Measurements from ENCODE around the gene COL28A1. TPM values are rescaled to one million over a fixed set of nuclear protein-coding genes. Genes with fewer than 3 reads are reported as not detected.

Gene COL28A1
- total RNA-seq, 4 donors from 2014 or later: 15.1 to 23.7 (median 18.3) TPM

DNA sequence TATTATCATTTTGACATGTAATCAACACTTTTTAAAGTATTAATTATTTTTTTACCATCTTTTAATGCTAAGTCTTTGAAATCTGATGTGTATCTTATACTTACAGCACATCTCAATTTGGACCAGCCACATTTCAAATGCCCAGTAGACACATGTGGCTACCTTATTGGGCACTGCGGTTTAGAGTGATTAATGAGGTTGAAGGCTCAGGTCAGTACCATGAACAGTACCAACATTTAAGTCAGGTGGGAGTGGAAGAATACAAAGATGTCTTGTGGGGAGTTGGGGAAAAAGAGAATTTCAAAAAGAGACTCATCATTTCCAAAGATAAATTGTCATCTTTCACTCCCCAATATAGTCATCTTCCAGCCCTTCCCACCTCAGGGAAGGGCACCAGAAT lies 40.5 kb downstream of the COL28A1 start:
- Histone ChIP-seq H3K4me1 (no peaks in the 10 kb centered on the region), H3K27ac (replicated peaks in 1 of 4) (no peak overlapping the region), H3K36me3 (no peaks in the 10 kb centered on the region), H3K9me3 (no peaks in the 10 kb centered on the region), H3K27me3 (no peaks in the 10 kb centered on the region), H3K4me3 (no peak overlapping the region)
- no peak for TF ChIP-seq POLR2A (IDR thresholded peaks at IDR 0.05; ENCODE audit: low read depth)
- no peak for TF ChIP-seq EP300 (IDR thresholded peaks at IDR 0.05)
- no peak for TF ChIP-seq CTCF (IDR thresholded peaks at IDR 0.05)
- TF ChIP-seq POLR2AphosphoS5 (IDR thresholded peaks at IDR 0.05): no peak
- WGBS: 0% methylated on average over 1 of the region's 1 CpG
- no peak for DNase-seq (ENCODE audit: extremely low spot score)
- intact Hi-C loops (cut with DNase I): no loop called here

DNA sequence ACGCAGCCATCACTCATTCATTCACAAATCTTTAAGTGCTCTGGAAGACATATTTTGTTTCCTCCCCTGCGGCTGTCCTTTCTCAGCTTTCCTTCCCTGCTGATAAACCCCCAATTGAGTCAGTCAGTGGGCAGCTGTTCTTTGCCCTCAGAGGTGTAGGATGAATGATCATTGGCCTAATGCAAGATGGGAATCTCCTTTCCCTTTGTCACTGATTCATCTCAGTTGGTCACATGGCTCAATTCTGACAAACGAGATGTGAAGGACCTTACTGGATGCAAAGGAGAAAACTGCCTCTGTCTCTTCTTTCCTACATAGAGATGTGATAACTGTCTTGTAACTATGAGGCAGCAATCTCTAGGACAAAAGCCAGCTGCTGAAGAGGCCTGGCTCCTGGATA lies 44.6 kb downstream of the COL28A1 start:
- peaks cover 0 to 17% (median 12%) of the 10 kb centered on the region in 4 donors for H3K9me3 ChIP-seq
- 75% methylated on average over 3 of the region's 3 CpGs for WGBS
- TF ChIP-seq POLR2AphosphoS5 (IDR thresholded peaks at IDR 0.05) (no peak), CTCF (IDR thresholded peaks at IDR 0.05) (no peak), EP300 (IDR thresholded peaks at IDR 0.05) (no peak), POLR2A (IDR thresholded peaks at IDR 0.05; ENCODE audit: low read depth) (no peak)

GRCh38 chr7:7490003-7490402 lies 45.7 kb downstream of the COL28A1 start:
- Histone ChIP-seq H3K27ac (replicated peaks in 1 of 4) (no peak overlapping the region), H3K4me3 (no peak overlapping the region), H3K9me3 (peaks cover 0 to 17% (median 12%) of the 10 kb centered on the region in 4 donors), H3K4me1 (no peaks in the 10 kb centered on the region), H3K36me3 (peaks cover 0 to 20% (median 3%) of the 10 kb centered on the region in 4 donors), H3K27me3 (no peaks in the 10 kb centered on the region)
- TF ChIP-seq POLR2AphosphoS5 (IDR thresholded peaks at IDR 0.05) (no peak), EP300 (IDR thresholded peaks at IDR 0.05) (no peak), CTCF (IDR thresholded peaks at IDR 0.05) (no peak), POLR2A (IDR thresholded peaks at IDR 0.05; ENCODE audit: low read depth) (no peak)
- 61% methylated on average over 2 of the region's 2 CpGs for WGBS
- no peak for DNase-seq (ENCODE audit: extremely low spot score)
- intact Hi-C loops (cut with DNase I): no loop called here

More for the DNA sequence above, 44.6 kb downstream of the COL28A1 start:
- Histone ChIP-seq H3K4me1 (no peaks in the 10 kb centered on the region), H3K27ac (replicated peaks in 1 of 4) (no peak overlapping the region), H3K36me3 (peaks cover 0 to 20% (median 3%) of the 10 kb centered on the region in 4 donors), H3K27me3 (no peaks in the 10 kb centered on the region), H3K4me3 (no peak overlapping the region)
- no peak for DNase-seq (ENCODE audit: extremely low spot score)
- intact Hi-C loops (cut with DNase I): no loop called here

- Histone ChIP-seq H3K4me3 (no peak overlapping the region), H3K4me1 (no peaks in the 10 kb centered on the region), H3K36me3 (peaks cover 0 to 20% (median 3%) of the 10 kb centered on the region in 4 donors), H3K27me3 (no peaks in the 10 kb centered on the region), H3K9me3 (peaks cover 0 to 17% (median 13%) of the 10 kb centered on the region in 4 donors), H3K27ac (replicated peaks in 1 of 4) (no peak overlapping the region)
- intact Hi-C loops (cut with DNase I): no loop called here
- WGBS: 81% methylated on average over 2 of the region's 2 CpGs
- DNase-seq (ENCODE audit: extremely low spot score): no peak
- no peak for TF ChIP-seq EP300 (IDR thresholded peaks at IDR 0.05)
- TF ChIP-seq POLR2AphosphoS5 (IDR thresholded peaks at IDR 0.05): no peak
- no peak for TF ChIP-seq POLR2A (IDR thresholded peaks at IDR 0.05; ENCODE audit: low read depth)
- TF ChIP-seq CTCF (IDR thresholded peaks at IDR 0.05): no peak
These were observed 46.1 kb downstream of the COL28A1 start for GRCh38 chr7:7489546-7489945.

DNA sequence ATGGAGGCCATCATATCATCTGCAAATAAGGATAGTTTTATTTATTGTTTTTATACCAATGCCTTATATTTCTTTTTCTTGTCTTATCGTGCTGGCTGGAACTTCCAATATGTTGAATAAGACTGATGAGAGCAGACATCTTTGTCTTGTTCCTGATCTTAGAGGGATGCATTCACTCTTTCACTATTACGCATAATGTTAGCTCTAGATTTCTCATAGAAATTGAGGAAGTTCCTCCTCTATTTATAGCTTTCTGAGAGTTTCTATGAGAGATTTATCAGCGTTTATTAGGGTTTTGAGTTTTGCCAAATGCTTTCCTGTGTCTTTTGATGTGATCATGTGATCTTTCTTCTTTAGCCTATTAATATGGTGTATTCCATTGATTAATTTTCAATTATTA lies 49.3 kb downstream of the COL28A1 start:
- peaks cover 0 to 17% (median 16%) of the 10 kb centered on the region in 4 donors for H3K9me3 ChIP-seq
- peaks cover 0 to 20% (median 3%) of the 10 kb centered on the region in 4 donors for H3K36me3 ChIP-seq
- no peaks in the 10 kb centered on the region for H3K27me3 ChIP-seq
- TF ChIP-seq POLR2A (IDR thresholded peaks at IDR 0.05; ENCODE audit: low read depth) (no peak), CTCF (IDR thresholded peaks at IDR 0.05) (no peak), EP300 (IDR thresholded peaks at IDR 0.05) (no peak), POLR2AphosphoS5 (IDR thresholded peaks at IDR 0.05) (no peak)
- no peak for DNase-seq (ENCODE audit: extremely low spot score)
- no peaks in the 10 kb centered on the region for H3K4me1 ChIP-seq
- H3K27ac ChIP-seq (replicated peaks in 1 of 4): no peak overlapping the region
- H3K4me3 ChIP-seq: no peak overlapping the region
- intact Hi-C loops (cut with DNase I): no loop called here
- WGBS: 81% methylated on average over 3 of the region's 3 CpGs
